Esophagus squamous epithelium (tissue), 5 donors: ENCODE data around the gene PLSCR3. TPM values are rescaled to one million over a fixed set of nuclear protein-coding genes. Genes with fewer than 3 reads are reported as not detected.

Experiments used
- DNase-seq: peaks from one replicate; lab custom pipeline; 2025; lab: John Stamatoyannopoulos, UW
- H3K27ac ChIP-seq, 4 donors: fragments of 200-600 bp; sonication (generic); one replicate each; pipeline ENCODE4 v1.5.1; 2016 to 2019; ENCODE audit warnings: mild to moderate bottlenecking in 1 of 4
- H3K27me3 ChIP-seq, 4 donors: fragments of 200-600 bp; sonication (generic); 1 replicate in 3 of 4; 2 replicates in 1 of 4; pipeline versions ENCODE4 v1.5.1 to v1.6.0; 2017 to 2021; ENCODE audit warnings: antibody characterized with exemption in 1 of 4
- H3K36me3 ChIP-seq, 3 donors: fragments of 200-600 bp; sonication (generic); one replicate each; pipeline ENCODE4 v1.5.1; 2016 to 2019
- H3K4me1 ChIP-seq, 3 donors: fragments of 200-600 bp; sonication (generic); one replicate each; pipeline ENCODE4 v1.5.1; 2017 to 2019
- H3K4me3 ChIP-seq, 4 donors: fragments of 200-600 bp; sonication (generic); 1 replicate in 3 of 4; 2 replicates in 1 of 4; pipeline ENCODE4 v1.5.1; 2016 to 2019; ENCODE audit warnings: mild to moderate bottlenecking in 2 of 4, moderate library complexity in 1 of 4
- H3K9me3 ChIP-seq, 3 donors: fragments of 200-600 bp; sonication (generic); one replicate each; pipeline ENCODE4 v1.5.1; 2016 to 2019
- POLR2A ChIP-seq, 4 donors: fragments of 450-650 bp; IDR thresholded peaks; one replicate each; pipeline ENCODE4 v1.6.1; 2017; ENCODE audit warnings: antibody characterized with exemption in 4 of 4, mild to moderate bottlenecking in 4 of 4, moderate library complexity in 3 of 4
- WGBS, 2 donors: methylation state at CpG; one replicate each; pipeline ENCODE4 v1.1.5; 2018; 5-methylcytosine and 5-hydroxymethylcytosine counted together
- intact Hi-C: fragments of 100-400 bp; cut with DNase I; formaldehyde crosslinking; loops from one replicate; pipeline ENCODE4 v1.15.0; 2022
- total RNA-seq, 4 donors: library from RNA; depleted of rRNA; stranded (reverse); fragments of >200 nt; gene quantifications; one replicate each; pipeline ENCODE4 v1.1.0, GENCODE V29; 2016
- TF ChIP-seq, protein P1 (sequence below), 6 experiments: fragments of 450-650 bp in 4 of 6; fragments of 200-600 bp in 2 of 6; sonication (generic) in 2 of 6; IDR thresholded peaks; one replicate each; pipeline ENCODE4 v1.5.1; 2016 to 2019; ENCODE audit warnings: antibody characterized with exemption in 6 of 6, mild to moderate bottlenecking in 4 of 6, moderate library complexity in 4 of 6
- donor health status: DM: yes; HTN: yes; CAD: no.

Gene PLSCR3
- total RNA-seq, 4 donors from 2014 or later, result 18.6 to 33.5 (median 24.7) TPM

DNA sequence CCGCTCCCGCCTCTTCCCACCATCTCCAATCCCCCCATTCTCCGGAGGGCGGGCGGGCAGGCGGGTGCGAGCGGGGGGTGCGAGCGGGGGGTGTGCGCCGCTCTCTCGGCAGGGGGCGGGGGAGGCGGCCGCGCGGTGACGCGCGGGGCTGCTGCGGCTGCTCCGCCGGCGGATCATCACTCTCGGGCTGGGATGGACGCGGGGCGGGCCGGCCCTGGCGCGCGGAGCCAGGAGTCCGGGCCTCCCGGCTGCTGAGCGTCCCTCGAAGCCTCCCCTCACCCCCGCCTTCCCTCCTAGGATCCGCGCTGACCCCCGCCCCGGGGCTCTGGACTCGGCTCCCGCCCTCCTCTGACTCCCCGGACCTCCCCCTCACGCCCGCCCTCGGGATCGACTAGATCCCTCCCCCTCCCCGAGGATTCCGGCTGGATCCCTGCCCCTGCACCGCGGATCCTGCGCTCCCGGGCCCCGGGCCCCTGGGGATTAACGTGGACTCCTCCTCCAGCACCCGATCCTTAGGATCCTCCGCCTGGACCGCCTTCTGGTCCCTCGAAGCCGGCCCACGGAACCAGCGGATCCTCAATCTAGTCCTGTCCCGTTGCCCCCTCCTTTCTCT lies 10.5 kb upstream of the PLSCR3 start:
- no peaks in the 10 kb centered on the region for H3K9me3 ChIP-seq
- TF ChIP-seq, protein P1, sequence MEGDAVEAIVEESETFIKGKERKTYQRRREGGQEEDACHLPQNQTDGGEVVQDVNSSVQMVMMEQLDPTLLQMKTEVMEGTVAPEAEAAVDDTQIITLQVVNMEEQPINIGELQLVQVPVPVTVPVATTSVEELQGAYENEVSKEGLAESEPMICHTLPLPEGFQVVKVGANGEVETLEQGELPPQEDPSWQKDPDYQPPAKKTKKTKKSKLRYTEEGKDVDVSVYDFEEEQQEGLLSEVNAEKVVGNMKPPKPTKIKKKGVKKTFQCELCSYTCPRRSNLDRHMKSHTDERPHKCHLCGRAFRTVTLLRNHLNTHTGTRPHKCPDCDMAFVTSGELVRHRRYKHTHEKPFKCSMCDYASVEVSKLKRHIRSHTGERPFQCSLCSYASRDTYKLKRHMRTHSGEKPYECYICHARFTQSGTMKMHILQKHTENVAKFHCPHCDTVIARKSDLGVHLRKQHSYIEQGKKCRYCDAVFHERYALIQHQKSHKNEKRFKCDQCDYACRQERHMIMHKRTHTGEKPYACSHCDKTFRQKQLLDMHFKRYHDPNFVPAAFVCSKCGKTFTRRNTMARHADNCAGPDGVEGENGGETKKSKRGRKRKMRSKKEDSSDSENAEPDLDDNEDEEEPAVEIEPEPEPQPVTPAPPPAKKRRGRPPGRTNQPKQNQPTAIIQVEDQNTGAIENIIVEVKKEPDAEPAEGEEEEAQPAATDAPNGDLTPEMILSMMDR (IDR thresholded peaks at IDR 0.05), result no peak
- peak in 2 of 4 donors; percentile 63 to 66 for TF ChIP-seq POLR2A (IDR thresholded peaks at IDR 0.05)
- peak overlapping the region; percentile 85 to 95 (median 92) for H3K27ac ChIP-seq
- peaks cover 0 to 16% (median 0%) of the 10 kb centered on the region in 3 donors for H3K36me3 ChIP-seq
- intact Hi-C loops, result no loop called here
- no peak for DNase-seq
- WGBS, 2 donors, result no CpG with 5 or more reads among the region's 65 CpGs
- H3K4me3 ChIP-seq, result peak overlapping the region; percentile 43 to 92 (median 74)
- peaks cover 13 to 42% (median 26%) of the 10 kb centered on the region in 3 donors for H3K4me1 ChIP-seq
- H3K27me3 ChIP-seq, result peaks cover 0 to 10% (median 0%) of the 10 kb centered on the region in 4 donors

- H3K27me3 ChIP-seq, result peaks cover 0 to 10% (median 0%) of the 10 kb centered on the region in 4 donors
- peak; percentile 95 for DNase-seq
- peaks cover 13 to 42% (median 26%) of the 10 kb centered on the region in 3 donors for H3K4me1 ChIP-seq
- H3K36me3 ChIP-seq, result peaks cover 0 to 9% (median 0%) of the 10 kb centered on the region in 3 donors
- WGBS, 2 donors, result 1% methylated on average over 12 to 30 of the region's 49 CpGs
- H3K4me3 ChIP-seq, result peak within 1 kb of the TSS; percentile 43 to 92 (median 74)
- H3K9me3 ChIP-seq, result no peaks in the 10 kb centered on the region
- intact Hi-C loops, result no loop called here
- peak within 1 kb of the TSS; percentile 85 to 95 (median 92) for H3K27ac ChIP-seq
- TF ChIP-seq POLR2A (IDR thresholded peaks at IDR 0.05), result peak in 3 of 4 donors; percentile 90 to 98 (median 97)
- TF ChIP-seq, protein P1 (IDR thresholded peaks at IDR 0.05), result peak in 2 of 6 experiments; percentile 27 to 29
Observed at GRCh38 chr17:7403977-7404736, 9.8 kb upstream of the PLSCR3 start, which contains the start of gene TMEM256. TSS of gene TMEM256 (minus strand) at chr17:7404097. CDS start at chr17:7404084, 13 bp downstream.

GRCh38 chr17:7403727-7403976 lies 9.3 kb upstream of the PLSCR3 start:
- intact Hi-C loops, result no loop called here
- no peak for DNase-seq

GRCh38 chr17:7403043-7403726 lies 8.9 kb upstream of the PLSCR3 start:
- intact Hi-C loops, result no loop called here
- WGBS, 2 donors, result 12 to 29% methylated on average over 6 to 14 of the region's 16 CpGs
- H3K4me1 ChIP-seq, result peaks cover 13 to 42% (median 26%) of the 10 kb centered on the region in 3 donors
- no peaks in the 10 kb centered on the region for H3K36me3 ChIP-seq
- DNase-seq, result no peak
- peak overlapping the region; percentile 85 to 95 (median 92) for H3K27ac ChIP-seq
- peak overlapping the region; percentile 43 to 92 (median 74) for H3K4me3 ChIP-seq
- peaks cover 0 to 10% (median 0%) of the 10 kb centered on the region in 4 donors for H3K27me3 ChIP-seq
- TF ChIP-seq POLR2A (IDR thresholded peaks at IDR 0.05), result no peak
- TF ChIP-seq, protein P1 (IDR thresholded peaks at IDR 0.05), result no peak
- no peaks in the 10 kb centered on the region for H3K9me3 ChIP-seq

More at GRCh38 chr17:7403727-7403976, 9.3 kb upstream of the PLSCR3 start:
- H3K27me3 ChIP-seq, result peaks cover 0 to 10% (median 0%) of the 10 kb centered on the region in 4 donors
- TF ChIP-seq POLR2A (IDR thresholded peaks at IDR 0.05), result no peak
- TF ChIP-seq, protein P1 (IDR thresholded peaks at IDR 0.05), result no peak
- 0% methylated on average over 7 of the region's 13 CpGs; no CpG with 5 or more reads in 1 of the 2 donors for WGBS, 2 donors
- H3K9me3 ChIP-seq, result no peaks in the 10 kb centered on the region
- peak overlapping the region; percentile 85 to 95 (median 92) for H3K27ac ChIP-seq
- peaks cover 13 to 42% (median 26%) of the 10 kb centered on the region in 3 donors for H3K4me1 ChIP-seq
- H3K36me3 ChIP-seq, result peaks cover 0 to 4% (median 0%) of the 10 kb centered on the region in 3 donors
- peak overlapping the region; percentile 43 to 92 (median 74) for H3K4me3 ChIP-seq
